ENCODE measurements around the gene MCM9.

The MCM9 gene

DNA sequence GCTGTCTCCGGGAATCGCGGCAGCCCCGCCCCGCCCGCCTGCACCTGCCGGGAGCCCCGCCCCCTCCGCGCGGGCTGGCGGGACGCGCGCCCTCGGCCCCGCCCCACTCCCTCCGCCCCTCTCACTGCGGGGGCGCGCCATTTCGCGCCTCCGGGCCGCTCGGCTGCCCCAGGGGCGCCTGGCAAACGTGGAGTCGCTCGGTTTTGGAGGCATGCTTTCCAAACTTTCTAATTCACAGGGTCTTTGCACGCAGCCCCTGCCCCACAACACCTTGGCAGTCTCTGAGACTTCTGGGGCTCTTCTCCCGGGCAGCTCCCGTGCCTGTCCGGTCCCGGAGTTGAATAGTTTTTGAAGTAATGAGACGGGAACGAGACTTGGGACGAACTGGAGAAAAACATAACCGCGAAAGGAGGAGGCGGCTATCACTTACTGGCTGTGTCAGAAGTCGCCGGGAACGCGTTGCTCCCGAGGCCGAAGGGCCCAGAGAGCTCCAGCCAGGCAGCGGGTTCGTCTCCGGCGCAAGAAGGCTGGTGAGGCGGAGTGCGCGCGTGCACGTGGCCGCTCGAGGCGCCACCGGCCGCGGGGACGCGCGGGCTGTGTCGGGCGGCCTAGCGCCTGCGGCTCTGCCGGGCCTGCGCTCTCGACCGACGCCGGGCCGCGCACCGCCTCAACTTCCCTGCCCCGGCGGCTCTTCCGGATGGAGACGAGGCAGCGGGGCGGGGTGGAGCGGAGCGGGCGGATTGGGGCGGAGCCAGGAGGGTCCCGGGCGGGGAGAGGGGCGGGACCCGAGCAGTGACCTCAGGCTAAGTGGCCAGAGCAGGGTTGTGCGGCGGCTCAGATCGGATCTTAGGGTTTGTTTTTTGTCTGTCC lies at the start of gene MCM9:
Gene MCM9 (minus strand): TSS at position 699 of the 870 bp plus-strand sequence. CDS start 3,436 bp downstream, outside the sequence.
- DNase-seq (ENCODE audit: low spot score), result peak; percentile 95

DNA sequence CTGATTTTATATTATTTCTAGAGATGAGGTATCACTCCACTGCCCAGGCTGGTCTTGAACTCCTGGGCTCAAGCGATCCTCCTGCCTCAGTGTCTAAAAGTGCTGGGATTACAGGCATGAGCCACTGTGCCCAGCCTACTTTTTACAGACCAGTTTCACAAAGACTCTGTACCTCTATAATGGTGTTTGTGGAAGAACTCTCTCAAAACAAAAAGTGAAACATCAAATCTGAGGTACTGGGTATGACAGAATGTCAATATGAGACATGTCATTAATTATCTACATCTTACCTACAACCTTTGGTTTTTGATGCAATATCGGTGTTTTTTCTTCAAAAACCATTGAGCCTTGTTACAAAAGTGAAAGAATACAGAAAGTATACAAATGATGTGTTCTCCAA lies 49.4 kb upstream of the MCM9 start:
- no peak for DNase-seq (ENCODE audit: low spot score)

DNA sequence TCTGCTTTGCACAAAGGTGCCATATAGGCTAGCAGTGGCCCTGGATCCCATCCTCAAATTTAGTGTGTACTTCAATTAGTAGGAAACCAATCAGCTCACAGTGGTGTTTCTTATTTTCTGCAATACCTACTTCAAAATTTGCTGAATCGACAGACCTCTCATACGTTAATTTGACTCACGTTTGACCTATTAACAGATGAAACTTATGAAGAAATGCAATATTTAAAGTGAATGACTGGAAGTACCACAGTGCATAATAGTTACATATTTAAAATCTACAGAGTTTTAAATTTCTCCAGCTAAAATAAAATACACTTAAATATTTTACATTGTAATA lies 47.6 kb upstream of the MCM9 start:
- no peak for DNase-seq (ENCODE audit: low spot score)

DNA sequence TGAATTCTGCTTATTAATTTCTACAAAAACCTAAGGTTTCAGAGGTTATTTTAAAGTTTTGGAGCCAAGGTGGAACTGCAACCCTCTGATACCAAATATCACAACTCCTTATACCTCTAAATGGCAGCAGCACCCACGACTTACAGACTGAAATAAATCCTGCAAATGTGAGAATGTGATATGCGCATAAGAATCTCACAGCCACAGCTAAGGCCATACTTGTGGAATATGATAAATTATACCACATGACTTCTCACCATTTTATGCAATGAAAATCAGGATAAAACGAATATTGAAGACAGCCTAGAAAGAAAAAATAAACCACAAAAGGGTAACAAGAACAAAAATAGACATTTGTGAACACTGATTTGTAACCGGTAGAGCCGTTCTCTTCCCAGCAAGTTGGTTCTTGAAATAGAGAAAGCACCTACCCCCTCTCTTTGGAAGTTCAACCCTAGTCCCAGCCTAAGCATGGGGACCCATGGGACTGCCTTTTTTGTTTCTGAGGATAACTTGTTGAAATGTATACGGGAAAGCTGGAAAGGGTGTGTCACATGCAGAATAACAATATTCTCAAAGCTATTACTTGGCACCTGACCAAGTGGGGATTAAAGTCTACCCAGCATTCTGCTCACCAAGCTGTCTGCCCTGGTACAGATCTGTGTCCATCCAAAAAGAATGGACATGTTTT lies 47.1 kb upstream of the MCM9 start:
- DNase-seq (ENCODE audit: low spot score), result no peak

DNA sequence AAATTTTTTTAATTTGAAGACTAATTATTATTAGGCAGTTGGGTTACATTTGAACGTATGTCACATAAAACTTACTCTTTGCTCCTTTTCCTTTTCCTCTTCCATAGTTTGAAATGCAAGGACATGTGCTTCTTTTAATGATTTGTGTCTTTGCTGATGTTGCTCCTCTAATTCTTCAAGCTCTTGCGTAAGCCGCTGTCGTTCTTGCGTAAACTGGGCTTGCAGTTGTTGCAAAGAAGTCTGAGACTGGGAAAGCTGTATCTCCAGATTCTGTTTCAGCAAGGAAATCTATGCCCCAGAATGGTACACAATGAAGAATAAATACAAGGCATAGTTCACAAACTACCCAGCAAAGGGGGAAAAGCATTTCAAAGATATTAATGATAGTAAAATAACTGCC lies 45.1 kb upstream of the MCM9 start:
- DNase-seq (ENCODE audit: low spot score), result no peak

DNA sequence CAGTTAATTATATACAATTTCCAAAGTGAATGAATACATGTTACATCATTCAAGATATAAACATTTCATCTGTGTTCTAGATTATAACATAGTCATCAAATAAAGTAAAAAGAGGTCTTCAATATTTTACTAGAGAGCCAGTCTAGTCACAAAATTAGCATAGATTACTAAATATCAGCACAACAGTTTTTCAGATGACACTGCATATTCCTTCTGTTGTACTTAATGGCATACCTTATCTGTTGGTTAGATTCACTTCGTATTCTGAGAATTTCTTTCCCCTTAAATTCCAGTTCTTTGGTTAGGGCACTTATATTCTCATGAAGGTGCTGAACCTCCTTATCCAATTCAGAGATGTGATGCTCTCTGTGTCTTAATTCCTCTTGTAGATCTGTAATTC lies 39.8 kb upstream of the MCM9 start:
- DNase-seq (ENCODE audit: low spot score), result no peak

DNA sequence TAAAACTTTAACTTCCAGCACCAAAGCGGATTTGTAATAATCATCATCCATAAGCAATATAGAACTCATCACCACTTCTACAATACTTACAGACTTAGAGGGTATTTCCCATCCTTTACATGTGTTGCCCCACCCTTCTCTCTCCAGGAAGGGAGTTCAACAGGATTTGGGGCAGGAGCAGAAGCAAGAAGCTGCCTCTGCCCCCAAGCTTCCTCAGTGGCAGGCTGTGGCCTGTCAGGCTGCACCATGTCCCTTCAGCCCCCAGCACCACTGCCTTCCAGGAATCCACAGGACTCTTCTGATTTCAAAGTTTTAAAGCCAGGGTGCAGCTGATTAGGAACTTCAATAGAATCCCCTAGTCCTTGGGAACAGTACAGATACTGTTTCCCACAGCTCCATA lies 36.7 kb upstream of the MCM9 start:
- DNase-seq (ENCODE audit: low spot score), result no peak

GRCh38 chr6:118970866-118971265 lies 35.9 kb upstream of the MCM9 start:
- DNase-seq (ENCODE audit: low spot score), result no peak

DNA sequence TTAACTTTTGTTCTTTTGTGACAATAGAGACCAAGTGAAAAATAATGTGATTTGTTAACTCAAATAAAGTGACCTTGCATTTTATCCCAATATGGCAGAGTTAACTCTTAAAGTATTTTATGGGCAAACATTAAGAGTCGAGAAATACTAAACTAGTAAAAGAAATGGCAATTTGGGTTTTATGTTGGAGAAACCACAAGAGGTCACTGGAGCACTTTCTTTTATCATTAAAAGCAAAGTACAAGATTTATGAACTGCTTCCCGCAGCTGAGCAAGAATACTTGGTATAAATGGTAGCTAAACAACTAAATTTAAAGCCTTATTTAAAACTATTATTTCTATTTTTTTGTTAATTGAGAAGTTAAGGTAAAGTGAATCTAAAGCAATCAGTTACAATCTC lies 33.5 kb upstream of the MCM9 start:
- DNase-seq (ENCODE audit: low spot score), result no peak

- DNase-seq (ENCODE audit: low spot score), result no peak
Observed at GRCh38 chr6:118967239-118967638, 32.3 kb upstream of the MCM9 start.

- no peak for DNase-seq (ENCODE audit: low spot score)
Observed at GRCh38 chr6:118965843-118966370, 30.9 kb upstream of the MCM9 start.

DNA sequence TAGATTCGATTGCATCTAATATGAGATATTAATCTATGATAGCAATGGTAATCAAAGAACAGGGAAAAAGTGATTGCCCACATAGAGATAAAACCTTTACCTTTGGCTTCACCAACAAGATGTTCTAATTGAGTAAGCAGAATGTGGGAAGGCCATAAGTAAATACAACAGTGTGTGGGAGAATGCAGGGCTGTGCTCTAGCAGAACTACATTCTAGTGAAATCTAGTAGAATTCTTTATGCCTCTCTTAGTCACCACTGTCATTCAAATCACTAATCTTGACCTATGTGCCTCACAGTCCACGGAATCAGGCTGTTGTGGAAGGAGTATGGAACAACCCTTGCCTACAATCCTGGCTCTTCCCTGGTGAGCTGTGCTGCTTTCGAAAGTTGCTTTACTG lies 30.4 kb upstream of the MCM9 start:
- no peak for DNase-seq (ENCODE audit: low spot score)

GRCh38 chr6:118963003-118963402 lies 28.0 kb upstream of the MCM9 start:
- no peak for DNase-seq (ENCODE audit: low spot score)

DNA sequence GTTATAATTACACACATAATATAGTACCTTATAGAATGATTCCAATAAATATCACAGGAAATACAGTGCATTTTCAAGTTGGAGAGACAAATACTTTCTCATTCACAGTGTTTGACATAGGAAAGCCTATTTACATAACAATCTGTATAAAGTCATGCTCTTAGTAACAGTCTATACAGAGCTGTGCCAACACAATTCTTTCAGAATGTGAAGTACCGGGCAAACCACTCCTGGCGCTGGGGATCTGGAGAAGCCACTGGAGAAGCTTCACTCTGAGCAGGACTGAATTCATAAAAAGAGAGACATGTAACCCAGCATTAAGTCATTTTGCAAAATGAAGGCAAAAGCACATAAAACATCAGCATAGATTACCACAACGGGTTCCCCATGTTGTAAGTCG lies 24.9 kb upstream of the MCM9 start:
- no peak for DNase-seq (ENCODE audit: low spot score)

DNA sequence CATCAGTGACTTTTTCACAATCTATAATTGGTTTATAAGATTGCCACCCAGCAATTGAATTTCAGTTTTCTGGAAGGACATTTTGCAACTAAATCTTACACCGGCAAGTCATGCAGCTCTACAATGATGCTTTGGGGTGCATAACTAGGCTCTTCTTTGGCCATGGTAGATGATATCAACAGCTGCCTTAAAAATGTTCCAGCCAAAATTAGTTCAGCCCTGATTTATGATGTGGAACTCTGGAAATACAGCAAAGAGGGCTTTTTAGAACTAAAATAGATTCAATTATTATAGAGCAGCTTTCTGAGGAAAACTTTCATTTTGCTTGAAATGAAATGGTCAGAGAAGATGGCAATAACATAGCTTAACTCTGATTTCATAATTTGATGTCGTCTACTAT lies 18.4 kb upstream of the MCM9 start:
- DNase-seq (ENCODE audit: low spot score), result no peak

- DNase-seq (ENCODE audit: low spot score), result no peak
Observed at GRCh38 chr6:118952683-118953082, 17.7 kb upstream of the MCM9 start.

DNA sequence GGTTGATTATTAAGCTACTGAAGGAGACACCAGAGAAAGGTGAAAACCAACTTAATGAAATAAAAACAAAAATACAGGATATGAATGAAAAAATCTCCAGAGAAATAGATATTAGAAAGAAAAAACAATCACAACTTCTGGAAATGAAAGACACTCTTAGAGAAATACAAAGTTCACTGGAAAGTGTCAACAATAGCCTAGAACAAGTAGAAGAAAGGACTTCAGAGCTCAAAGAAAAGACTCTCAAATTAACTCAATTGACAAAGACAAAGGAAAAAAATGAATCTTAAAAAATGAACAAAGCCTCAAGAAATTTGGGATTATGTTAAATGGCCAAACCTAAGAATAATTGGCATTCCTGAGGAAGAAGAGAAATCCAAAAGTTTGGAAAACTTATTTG lies 10.3 kb upstream of the MCM9 start:
- no peak for DNase-seq (ENCODE audit: low spot score)

DNA sequence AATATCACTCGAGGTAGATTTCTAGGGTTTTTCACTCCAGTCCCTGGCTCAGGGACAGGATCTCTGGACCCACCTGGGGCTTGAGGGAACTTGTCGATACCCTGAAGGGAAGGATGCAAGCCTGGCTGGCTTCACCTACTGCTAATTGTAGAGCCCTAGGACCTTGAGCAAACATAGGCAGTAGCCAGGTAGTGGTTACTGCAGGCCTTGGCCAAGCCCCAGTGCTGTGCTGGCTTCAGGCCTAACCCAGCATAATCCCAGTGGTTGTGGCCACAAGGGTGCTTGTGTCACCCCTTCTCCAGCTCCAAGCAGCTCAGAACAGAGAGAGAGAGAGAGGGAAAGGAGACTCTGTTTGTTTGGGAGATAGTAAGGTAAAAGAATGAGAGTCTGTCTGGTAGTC lies 5.8 kb upstream of the MCM9 start:
- DNase-seq (ENCODE audit: low spot score), result no peak

- DNase-seq (ENCODE audit: low spot score), result no peak
Observed at GRCh38 chr6:118939683-118940082, 4.7 kb upstream of the MCM9 start.

DNA sequence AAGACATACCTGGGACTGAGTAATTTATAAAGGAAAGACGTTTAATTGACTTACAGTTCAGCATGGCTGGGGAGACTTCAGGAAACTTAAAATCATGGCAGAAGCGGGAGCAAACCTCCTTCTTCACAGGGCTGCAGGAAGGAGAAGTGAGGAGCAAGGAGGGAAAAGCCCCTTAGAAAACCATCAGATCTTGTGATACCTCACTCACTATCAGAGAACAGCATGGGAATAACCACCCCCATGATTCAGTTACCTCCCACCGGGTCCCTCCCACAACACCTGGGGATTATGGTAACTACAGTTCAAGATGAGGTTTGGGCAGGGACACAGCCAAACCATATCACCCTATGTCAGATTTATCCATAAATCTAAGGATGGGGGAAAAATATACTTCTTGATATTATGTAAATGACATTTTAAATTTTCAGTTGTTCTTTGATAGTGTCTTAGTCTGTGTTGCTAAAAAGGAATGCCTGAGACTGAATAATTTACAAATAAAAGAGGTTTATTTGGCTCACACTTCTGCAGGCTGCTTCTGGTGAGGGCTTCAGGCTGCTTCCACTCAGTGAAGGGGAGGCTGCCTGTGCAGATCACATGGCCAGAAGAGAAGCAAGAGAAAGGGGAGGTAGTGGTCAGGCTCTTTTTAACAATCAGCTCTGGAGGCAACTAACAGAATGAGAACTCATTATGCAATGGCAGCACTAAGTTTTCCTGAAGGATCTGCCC lies 1.2 kb upstream of the MCM9 start:
- no peak for DNase-seq (ENCODE audit: low spot score)

- no peak for DNase-seq (ENCODE audit: low spot score)
Observed at GRCh38 chr6:118935331-118935668, 341 bp upstream of the MCM9 start.

DNA sequence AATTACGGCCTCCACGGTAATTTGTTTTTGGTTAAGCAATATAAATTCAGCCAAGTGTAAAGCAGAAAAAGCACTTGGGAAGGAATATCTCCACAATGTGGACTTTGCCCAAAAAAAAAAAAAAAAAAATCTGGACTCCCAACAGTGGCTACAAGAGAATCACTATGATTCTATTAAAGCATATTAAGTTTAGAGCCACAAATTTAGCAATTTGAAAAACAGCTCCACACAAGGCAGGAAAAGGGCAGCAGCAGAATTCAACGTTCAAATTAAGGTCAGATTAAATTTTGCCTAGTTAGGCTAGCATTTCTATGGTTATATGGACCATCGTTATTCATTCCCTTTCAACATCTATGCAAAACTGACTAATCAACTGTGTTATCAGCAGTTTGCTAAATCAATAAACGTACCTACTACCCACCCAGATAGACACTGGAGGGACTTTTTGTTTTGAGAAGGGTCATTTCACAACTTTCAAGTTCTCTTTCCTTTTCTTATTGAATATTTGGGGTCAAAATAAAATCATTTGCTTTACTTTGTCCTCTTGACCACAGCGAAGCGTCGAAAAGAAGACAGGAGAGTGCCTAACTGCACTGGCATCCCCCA lies 1.0 kb downstream of the MCM9 start:
- no peak for DNase-seq (ENCODE audit: low spot score)

DNA sequence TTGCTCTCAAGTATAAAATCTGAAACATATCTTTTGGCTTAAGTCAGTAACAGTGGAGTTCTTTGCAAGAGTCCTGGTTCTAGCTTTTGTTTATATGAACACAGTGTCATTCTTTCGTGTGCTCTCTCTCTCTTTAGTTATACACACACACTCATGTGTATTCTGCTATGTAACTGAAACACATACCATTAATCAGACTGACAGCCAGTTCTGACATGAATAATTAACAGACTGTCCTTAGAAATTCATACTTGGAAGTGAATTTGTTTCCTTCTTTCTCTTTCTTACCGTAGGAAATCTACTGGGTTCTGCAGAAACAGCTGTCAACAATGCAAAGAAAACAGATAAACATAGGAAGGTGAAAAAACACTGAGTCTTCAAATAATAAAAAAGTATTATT lies 2.5 kb downstream of the MCM9 start:
- no peak for DNase-seq (ENCODE audit: low spot score)
